Activated T-helper 2 cell treated with anti-CD3 and anti-CD28 coated beads, Interferon-gamma antibody, Interleukin-2, Interleukin-4, amounts not matched to agents 10 μg/mL and 5 μg/mL and 100 μg/mL, durations not matched to agents 14 hours and 24 hours and 36 hours (primary cell): ENCODE measurements around the gene DNAAF2. TPM values are rescaled to one million over a fixed set of nuclear protein-coding genes. Genes with fewer than 3 reads are reported as not detected.
A peak's percentile ranks its signal among the peaks of the same experiment; 100 is the strongest.
"Not testable (repeated sequence)": the region's sequence is repeated elsewhere in the genome, so short reads cannot be mapped to it uniquely, and the experiment has no call there.

Experiments used
- DNase-seq: peaks from one replicate; pipeline ENCODE4 v3.0.0; 2021; ENCODE audit warnings: low spot score
- H3K27ac Mint-ChIP-seq: one replicate; pipeline ENCODE4 v1.8.0; 2021; ENCODE audit warnings: mixed read lengths
- H3K27me3 Mint-ChIP-seq: one replicate; pipeline ENCODE4 v1.8.0; 2021; ENCODE audit warnings: low read depth, mixed read lengths
- H3K36me3 Mint-ChIP-seq: one replicate; pipeline ENCODE4 v1.8.0; 2021; ENCODE audit warnings: low read depth, mixed read lengths
- H3K4me1 Mint-ChIP-seq: one replicate; pipeline ENCODE4 v1.8.0; 2021; ENCODE audit warnings: low read depth, mixed read lengths
- H3K4me3 Mint-ChIP-seq: one replicate; pipeline ENCODE4 v1.8.0; 2021; ENCODE audit warnings: low read depth, mild to moderate bottlenecking, moderate library complexity, mixed read lengths
- H3K9me3 Mint-ChIP-seq: one replicate; pipeline ENCODE4 v1.8.0; 2021; ENCODE audit warnings: mixed read lengths
- intact Hi-C: fragments of 100-400 bp; cut with micrococcal nuclease; formaldehyde crosslinking; loops from one replicate; pipeline ENCODE4 v1.15.1; 2023
- total RNA-seq: library from RNA; stranded (reverse); gene quantifications from 2 replicates; pipeline ENCODE4 v1.2.3, GENCODE V29; 2022

The DNAAF2 gene
- total RNA-seq, 1 donor from 2014 or later = 10.5 TPM

GRCh38 chr14:49637534-49638078, 2.6 kb upstream of the DNAAF2 start:
- Mint-ChIP-seq H3K27me3 (no peaks in the 10 kb centered on the region), H3K36me3 (peaks cover 57% of the 10 kb centered on the region), H3K4me1 (peaks cover 39% of the 10 kb centered on the region), H3K4me3 (peak overlapping the region; percentile 18), H3K9me3 (no peaks in the 10 kb centered on the region), H3K27ac (no peak overlapping the region)
- intact Hi-C loops = no loop called here
- no peak for DNase-seq

- Mint-ChIP-seq H3K27ac (peak overlapping the region; percentile 33), H3K9me3 (no peaks in the 10 kb centered on the region), H3K4me3 (peak overlapping the region; percentile 71), H3K4me1 (peaks cover 35% of the 10 kb centered on the region), H3K36me3 (peaks cover 50% of the 10 kb centered on the region), H3K27me3 (no peaks in the 10 kb centered on the region)
- DNase-seq = no peak
- intact Hi-C loops = no loop called here
Observed at GRCh38 chr14:49636866-49637265, 1.8 kb upstream of the DNAAF2 start.

GRCh38 chr14:49633640-49634546, 1.2 kb downstream of the DNAAF2 start:
- intact Hi-C loops = loop anchor here (1.0 to 5.0 kb wide), 7 partner anchors 14 to 678 kb away; partner anchors contain the start of genes DMAC2L, KLHDC1, KLHDC2 and L2HGDH
- no peaks in the 10 kb centered on the region for H3K27me3 Mint-ChIP-seq
- peak overlapping the region; percentile 99 for H3K4me3 Mint-ChIP-seq
- no peaks in the 10 kb centered on the region for H3K9me3 Mint-ChIP-seq
- H3K36me3 Mint-ChIP-seq = peaks cover 37% of the 10 kb centered on the region
- DNase-seq = peak; percentile 92
- peaks cover 31% of the 10 kb centered on the region for H3K4me1 Mint-ChIP-seq
- peak overlapping the region; percentile 97 for H3K27ac Mint-ChIP-seq

GRCh38 chr14:49623941-49624839, 10.9 kb downstream of the DNAAF2 start:
- no peak for DNase-seq
- Mint-ChIP-seq H3K4me1 (peaks cover 33% of the 10 kb centered on the region), H3K27me3 (no peaks in the 10 kb centered on the region), H3K27ac (peak overlapping the region; percentile 62), H3K36me3 (peaks cover 68% of the 10 kb centered on the region), H3K9me3 (no peaks in the 10 kb centered on the region), H3K4me3 (peak overlapping the region; percentile 54)
- intact Hi-C loops = loop anchor here (1.0 to 10.0 kb wide), 5 partner anchors 273 to 901 kb away; partner anchors contain the start of genes SOS2 and VCPKMT

GRCh38 chr14:49623387-49623786, 11.7 kb downstream of the DNAAF2 start:
- H3K36me3 Mint-ChIP-seq = peaks cover 72% of the 10 kb centered on the region
- no peak for DNase-seq
- H3K4me1 Mint-ChIP-seq = peaks cover 39% of the 10 kb centered on the region
- peak overlapping the region; percentile 91 for H3K4me3 Mint-ChIP-seq
- intact Hi-C loops = loop anchor here (5.0 to 10.0 kb wide), 4 partner anchors 274 to 901 kb away; partner anchors contain the start of genes SOS2 and VCPKMT
- no peak overlapping the region for H3K27ac Mint-ChIP-seq
- H3K9me3 Mint-ChIP-seq = no peaks in the 10 kb centered on the region
- H3K27me3 Mint-ChIP-seq = no peaks in the 10 kb centered on the region

GRCh38 chr14:49622022-49622607, 12.9 kb downstream of the DNAAF2 start:
- intact Hi-C loops = loop anchor here (5.0 to 10.0 kb wide), 4 partner anchors 275 to 903 kb away; partner anchors contain the start of genes SOS2 and VCPKMT
- peaks cover 43% of the 10 kb centered on the region for H3K4me1 Mint-ChIP-seq

GRCh38 chr14:49621114-49621881, 13.7 kb downstream of the DNAAF2 start:
- DNase-seq = no peak
- Mint-ChIP-seq H3K4me1 (peaks cover 46% of the 10 kb centered on the region), H3K4me3 (peak overlapping the region; percentile 91), H3K36me3 (peaks cover 82% of the 10 kb centered on the region), H3K27me3 (no peaks in the 10 kb centered on the region), H3K27ac (peak overlapping the region; percentile 94), H3K9me3 (no peaks in the 10 kb centered on the region)
- intact Hi-C loops = loop anchor here (5.0 to 10.0 kb wide), 4 partner anchors 276 to 904 kb away; partner anchors contain the start of genes SOS2 and VCPKMT

More at GRCh38 chr14:49622022-49622607, 12.9 kb downstream of the DNAAF2 start:
- no peak for DNase-seq
- Mint-ChIP-seq H3K4me3 (peak overlapping the region; percentile 91), H3K9me3 (no peaks in the 10 kb centered on the region), H3K27ac (peak overlapping the region; percentile 64), H3K27me3 (no peaks in the 10 kb centered on the region), H3K36me3 (peaks cover 79% of the 10 kb centered on the region)

GRCh38 chr14:49620182-49621113, 14.6 kb downstream of the DNAAF2 start, which contains the start of the genes MGAT2 and RPL36AL:
MGAT2 (plus strand) TSS chr14:49620799; CDS start chr14:49621269, 470 bp downstream.
RPL36AL (minus strand) TSS chr14:49620626; CDS start chr14:49619104, 1,522 bp downstream.
- H3K27me3 Mint-ChIP-seq = no peaks in the 10 kb centered on the region
- DNase-seq = peak; percentile 96
- H3K4me3 Mint-ChIP-seq = peak within 1 kb of the TSS; percentile 91
- peaks cover 44% of the 10 kb centered on the region for H3K4me1 Mint-ChIP-seq
- peak within 1 kb of the TSS; percentile 94 for H3K27ac Mint-ChIP-seq
- H3K9me3 Mint-ChIP-seq = no peaks in the 10 kb centered on the region
- intact Hi-C loops = loop anchor here (1.0 to 10.0 kb wide), 8 partner anchors 14 to 904 kb away; partner anchors contain the start of genes LRR1, RPS29, SOS2 and VCPKMT
- peaks cover 81% of the 10 kb centered on the region for H3K36me3 Mint-ChIP-seq

GRCh38 chr14:49619730-49620129, 15.3 kb downstream of the DNAAF2 start:
- no peak for DNase-seq
- H3K4me1 Mint-ChIP-seq = peaks cover 42% of the 10 kb centered on the region
- H3K4me3 Mint-ChIP-seq = peak overlapping the region; percentile 91
- intact Hi-C loops = loop anchor here (1.0 to 10.0 kb wide), 8 partner anchors 15 to 905 kb away; partner anchors contain the start of genes LRR1, RPS29, SOS2 and VCPKMT
- peaks cover 78% of the 10 kb centered on the region for H3K36me3 Mint-ChIP-seq
- H3K27me3 Mint-ChIP-seq = no peaks in the 10 kb centered on the region
- H3K27ac Mint-ChIP-seq = peak overlapping the region; percentile 94
- no peaks in the 10 kb centered on the region for H3K9me3 Mint-ChIP-seq

- H3K4me3 Mint-ChIP-seq = peak overlapping the region; percentile 91
- H3K27ac Mint-ChIP-seq = peak overlapping the region; percentile 94
- H3K36me3 Mint-ChIP-seq = peaks cover 78% of the 10 kb centered on the region
- intact Hi-C loops, H3K9me3 Mint-ChIP-seq, DNase-seq, H3K27me3 Mint-ChIP-seq: not testable (repeated sequence)
- peaks cover 42% of the 10 kb centered on the region for H3K4me1 Mint-ChIP-seq
Observed at GRCh38 chr14:49619273-49619672, 15.8 kb downstream of the DNAAF2 start.
